ENCODE measurements around the gene SPACA4.
A peak's percentile ranks its signal among the peaks of the same experiment; 100 is the strongest.
"Not testable (repeated sequence)": the region's sequence is repeated elsewhere in the genome, so short reads cannot be mapped to it uniquely, and the experiment has no call there.

Gene SPACA4, protein sequence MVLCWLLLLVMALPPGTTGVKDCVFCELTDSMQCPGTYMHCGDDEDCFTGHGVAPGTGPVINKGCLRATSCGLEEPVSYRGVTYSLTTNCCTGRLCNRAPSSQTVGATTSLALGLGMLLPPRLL
- total RNA-seq = 0 reads per million in 3 experiments

DNA sequence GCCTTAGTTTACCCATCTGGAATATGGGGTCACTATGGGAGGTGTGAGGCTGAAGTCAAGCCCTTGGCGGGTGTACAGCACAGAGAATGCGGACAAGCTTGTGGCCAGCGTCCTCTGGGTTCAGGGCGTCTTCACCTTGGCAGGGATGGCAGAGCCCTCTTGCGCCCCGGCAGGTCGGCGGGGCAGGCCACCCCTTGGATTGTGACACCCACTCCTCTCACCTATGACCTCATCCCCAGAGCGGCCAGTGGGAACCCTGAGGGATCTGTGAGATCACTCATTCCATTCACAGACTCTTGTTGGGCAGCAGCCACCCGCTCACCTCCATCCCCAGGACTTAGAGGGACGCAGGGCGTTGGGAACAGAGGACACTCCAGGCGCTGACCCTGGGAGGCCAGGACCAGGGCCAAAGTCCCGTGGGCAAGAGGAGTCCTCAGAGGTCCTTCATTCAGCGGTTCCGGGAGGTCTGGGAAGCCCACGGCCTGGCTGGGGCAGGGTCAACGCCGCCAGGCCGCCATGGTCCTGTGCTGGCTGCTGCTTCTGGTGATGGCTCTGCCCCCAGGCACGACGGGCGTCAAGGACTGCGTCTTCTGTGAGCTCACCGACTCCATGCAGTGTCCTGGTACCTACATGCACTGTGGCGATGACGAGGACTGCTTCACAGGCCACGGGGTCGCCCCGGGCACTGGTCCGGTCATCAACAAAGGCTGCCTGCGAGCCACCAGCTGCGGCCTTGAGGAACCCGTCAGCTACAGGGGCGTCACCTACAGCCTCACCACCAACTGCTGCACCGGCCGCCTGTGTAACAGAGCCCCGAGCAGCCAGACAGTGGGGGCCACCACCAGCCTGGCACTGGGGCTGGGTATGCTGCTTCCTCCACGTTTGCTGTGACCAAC lies at the start of gene SPACA4:
Gene SPACA4 (plus strand): TSS at position 280 of the 896 bp plus-strand sequence. CDS start 237 bp downstream, at position 517.
- DNase-seq = no peak

DNA sequence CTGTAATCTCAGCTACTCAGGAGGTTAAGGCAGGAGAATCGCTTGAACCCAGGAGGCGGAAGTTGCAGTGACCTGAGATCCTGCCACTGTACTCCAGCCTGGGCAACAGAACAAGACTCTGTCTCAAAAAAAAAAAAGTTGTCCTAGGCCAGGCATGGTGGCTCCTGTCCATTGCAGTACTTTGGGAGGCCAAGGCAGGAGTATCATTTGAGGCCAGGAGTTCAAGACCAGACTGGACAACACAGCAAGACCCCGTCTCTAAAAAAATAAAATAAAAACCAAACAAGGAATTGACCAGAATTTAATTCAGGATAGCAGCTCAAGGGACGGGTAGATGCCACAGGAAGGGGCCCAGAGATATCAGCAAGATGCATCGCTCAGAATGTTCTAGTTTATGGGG lies 49.7 kb upstream of the SPACA4 start:
- no peak for DNase-seq

DNA sequence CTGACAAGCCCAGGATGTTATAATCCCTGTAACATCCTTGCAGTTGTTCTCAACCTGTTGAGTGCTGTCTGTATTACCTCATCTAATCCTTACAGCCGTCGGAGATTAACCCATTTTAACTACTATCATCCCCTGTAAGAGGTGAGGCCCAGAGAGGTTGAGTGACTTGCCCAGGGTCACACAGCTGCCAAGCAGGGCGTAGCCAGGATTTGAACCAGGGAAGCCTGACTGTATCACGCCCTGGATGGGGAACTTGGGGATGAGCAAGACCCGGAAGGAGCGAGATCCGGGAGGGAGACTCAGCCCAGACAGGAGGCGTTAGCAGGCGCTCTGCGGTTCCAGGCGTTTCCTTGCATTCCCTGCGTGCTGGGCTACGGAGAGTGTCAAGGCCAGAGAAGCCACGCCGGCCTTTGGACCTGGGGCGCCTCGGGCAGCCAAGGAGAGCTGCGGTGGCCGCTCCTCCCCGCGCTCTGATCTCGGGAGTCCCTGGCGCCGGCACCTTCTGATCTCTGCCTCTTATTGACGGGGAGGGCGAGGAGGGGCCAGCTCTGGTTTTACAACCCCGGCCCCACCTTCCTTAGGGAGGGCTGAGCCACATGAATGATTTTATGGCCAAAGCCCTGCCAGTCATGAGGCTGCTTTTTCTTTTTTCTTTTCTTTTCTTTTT lies 48.4 kb upstream of the SPACA4 start:
- DNase-seq = no peak

GRCh38 chr19:48560095-48560530 lies 46.4 kb upstream of the SPACA4 start:
- DNase-seq = no peak

DNA sequence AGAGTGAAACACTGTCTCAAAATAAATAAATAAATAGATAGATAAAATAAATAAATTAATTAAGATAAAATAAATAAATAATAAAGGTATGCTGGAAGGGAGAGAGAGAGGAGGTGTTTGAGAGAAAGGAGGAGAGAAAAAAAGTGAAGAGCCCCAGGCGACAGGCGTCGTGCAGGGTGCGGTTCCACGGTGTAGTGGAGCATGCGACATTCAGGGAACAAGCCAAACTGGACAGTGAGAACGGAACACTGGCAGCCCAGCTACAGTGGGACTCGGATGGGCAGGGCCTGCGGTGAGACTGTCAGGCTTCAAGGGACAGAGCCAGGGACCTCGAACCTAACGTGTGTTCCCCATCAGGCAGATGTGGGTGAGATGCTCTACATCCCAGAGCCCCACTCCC lies 45.1 kb upstream of the SPACA4 start:
- no peak for DNase-seq

GRCh38 chr19:48565090-48565489 lies 41.5 kb upstream of the SPACA4 start:
- DNase-seq = no peak

- no peak for DNase-seq
Measured at GRCh38 chr19:48568345-48568886, 38.1 kb upstream of the SPACA4 start.

- DNase-seq = no peak
Measured at GRCh38 chr19:48569814-48570213, 36.7 kb upstream of the SPACA4 start.

GRCh38 chr19:48571378-48572162 lies 35.0 kb upstream of the SPACA4 start:
- no peak for DNase-seq

DNA sequence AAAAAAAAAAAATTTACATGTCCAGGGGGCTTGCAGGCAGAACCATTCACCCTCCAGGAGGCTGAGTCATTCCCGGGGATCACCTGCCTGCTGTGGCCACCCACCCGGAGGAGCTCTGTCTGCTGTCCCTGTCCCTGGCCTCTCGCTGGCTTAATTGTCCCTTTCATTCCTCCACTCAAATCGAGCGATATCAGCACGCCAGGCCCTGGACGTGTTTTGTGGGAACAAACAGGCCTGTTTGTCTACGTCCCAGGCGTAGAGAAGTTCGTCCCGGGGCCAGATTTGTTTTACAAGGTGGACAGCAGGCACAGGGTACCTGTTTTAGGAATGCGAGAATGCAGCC lies 33.4 kb upstream of the SPACA4 start:
- DNase-seq = no peak

DNA sequence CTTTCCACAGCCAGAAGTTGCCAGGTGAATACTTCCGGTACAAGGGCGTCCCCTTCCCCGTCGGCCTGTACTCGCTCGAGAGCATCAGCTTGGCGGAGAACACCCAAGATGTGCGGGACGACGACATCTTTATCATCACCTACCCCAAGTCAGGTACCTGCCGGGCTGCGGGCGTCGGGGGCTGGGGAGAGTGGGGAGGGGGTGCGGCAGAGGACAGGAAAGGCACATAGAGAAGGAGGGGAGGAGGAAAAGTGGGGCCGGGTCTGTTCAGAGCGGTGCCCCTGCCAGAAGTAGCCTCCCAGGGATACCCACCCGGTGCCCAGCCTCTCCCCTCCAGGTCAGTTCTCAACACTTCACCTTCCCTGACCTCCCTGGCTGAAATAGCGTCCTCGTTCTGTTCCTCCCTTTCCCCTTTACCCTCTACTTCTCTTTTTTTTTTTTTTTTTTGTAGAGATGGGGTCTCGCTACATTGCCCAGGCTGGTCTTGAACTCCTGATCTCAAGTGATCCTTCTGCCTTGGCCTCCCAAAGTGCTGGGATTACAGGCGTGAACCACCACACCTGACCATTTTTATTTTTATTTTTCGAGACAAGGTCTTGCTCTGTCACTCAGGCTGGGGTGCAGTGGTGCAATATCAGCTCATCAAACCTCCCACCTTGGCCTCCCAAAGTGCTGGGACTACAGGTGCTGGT lies 30.5 kb upstream of the SPACA4 start:
- no peak for DNase-seq

DNA sequence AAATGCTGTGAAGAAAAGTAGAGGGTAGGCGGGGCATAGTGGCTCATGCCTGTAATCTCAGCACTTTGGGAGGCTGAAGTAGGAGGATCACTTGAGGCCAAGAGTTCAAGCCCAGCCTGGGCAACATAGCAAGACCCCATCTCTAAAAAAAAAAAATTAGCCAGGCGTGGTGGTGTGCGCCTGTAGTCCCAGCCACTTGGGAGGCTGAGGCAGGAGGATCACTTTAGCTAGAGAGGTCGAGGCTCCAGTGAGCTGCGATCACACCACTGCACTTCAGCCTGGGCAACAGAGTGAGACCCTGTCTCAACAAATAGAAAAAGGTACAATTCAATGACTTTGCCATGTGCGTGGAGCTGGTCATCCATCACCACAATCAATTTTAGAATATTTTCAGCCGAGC lies 28.6 kb upstream of the SPACA4 start:
- not testable (repeated sequence) for DNase-seq

DNA sequence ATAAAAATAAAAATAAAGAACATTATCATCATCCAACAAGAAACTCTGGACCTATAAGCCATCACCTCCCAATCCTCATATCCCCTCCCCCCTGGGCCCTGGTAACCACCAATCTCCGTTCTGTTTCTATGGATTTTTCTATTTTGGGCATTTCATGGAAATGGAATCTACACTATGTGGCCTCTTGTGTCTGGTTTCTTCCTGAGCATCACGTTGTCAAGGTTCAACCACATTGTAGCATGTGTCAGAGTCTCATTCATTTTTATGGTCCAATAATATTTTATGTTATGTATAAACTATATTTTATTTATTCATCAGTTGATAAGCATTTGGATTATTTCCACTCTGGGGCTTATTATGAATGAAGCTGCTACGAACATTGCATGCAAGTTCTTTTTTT lies 27.7 kb upstream of the SPACA4 start:
- DNase-seq = no peak

- no peak for DNase-seq
Measured at GRCh38 chr19:48582168-48582567, 24.4 kb upstream of the SPACA4 start.

DNA sequence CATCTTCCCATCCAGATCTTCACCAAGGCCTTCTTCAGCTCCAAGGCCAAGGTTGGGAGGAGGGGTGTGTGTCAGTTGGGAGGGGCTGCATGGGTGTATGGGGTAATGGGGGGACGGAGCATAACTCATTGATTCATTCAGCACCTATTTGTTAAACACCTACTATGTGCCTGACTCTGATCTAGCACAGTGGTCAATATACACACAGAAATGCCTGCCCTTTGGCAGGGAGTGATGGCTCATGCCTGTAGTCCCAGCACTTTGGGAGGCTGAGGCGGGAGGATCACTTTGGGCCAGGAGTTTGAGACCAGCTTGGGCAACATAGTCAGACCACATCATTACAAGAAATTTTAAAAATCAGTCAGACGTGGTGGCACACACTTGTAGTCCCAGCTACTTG lies 19.2 kb upstream of the SPACA4 start:
- DNase-seq = no peak

DNA sequence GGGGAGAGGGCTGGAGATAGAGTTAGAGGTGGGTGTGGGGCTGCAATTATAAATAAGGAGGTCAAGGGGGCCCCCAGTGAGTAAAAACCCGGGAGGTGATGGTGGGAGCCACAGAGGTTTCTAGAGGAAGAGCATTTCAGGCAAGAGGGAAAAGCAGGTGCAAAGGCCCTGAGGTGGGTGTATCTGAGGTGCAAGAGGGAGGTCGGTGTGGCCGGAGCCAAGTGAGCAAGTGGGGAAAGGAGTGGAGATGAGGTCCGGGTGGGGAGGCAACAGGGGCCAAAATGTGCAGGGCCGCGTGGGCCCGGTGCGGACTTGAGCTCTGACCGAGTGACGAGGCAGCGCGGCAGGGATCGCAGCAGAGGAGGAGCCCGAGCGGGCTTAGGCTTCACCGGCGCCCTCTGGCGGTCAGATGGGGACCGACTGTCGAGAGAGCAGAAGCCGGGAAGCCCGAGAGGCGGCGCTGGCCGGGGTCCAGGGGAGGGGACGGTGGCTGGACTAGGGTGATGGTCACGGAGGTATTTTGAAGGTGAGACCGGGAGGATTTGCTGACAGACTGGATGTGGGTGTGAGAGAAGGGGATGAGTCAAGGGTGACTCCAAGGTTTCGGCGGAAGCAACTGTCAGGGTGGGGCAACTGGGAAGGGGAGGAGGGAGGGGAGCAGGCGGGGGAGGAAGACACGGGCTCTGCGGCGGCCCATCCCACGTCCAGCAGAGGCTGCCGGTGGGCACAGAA lies 17.7 kb upstream of the SPACA4 start:
- peak; percentile 75 for DNase-seq

DNA sequence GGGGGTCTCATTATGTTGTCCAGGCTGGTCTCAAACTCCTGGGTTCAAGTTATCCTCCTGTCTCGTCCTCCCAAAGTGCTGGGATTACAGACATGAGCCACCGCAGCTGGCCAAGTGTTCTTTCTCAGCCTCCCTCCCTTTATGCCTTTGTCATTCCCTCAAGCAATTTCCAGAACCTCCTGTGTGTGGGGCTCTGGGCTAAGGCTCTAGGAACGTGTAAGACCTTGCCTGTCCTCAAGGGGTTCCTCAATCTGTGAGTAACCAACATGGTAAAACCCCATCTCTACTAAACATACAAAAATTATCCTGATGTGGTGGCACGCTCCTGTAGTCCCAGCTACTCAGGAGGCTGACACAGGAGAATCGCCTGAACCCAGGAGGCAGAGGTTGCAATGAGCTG lies 15.5 kb upstream of the SPACA4 start:
- DNase-seq = no peak

DNA sequence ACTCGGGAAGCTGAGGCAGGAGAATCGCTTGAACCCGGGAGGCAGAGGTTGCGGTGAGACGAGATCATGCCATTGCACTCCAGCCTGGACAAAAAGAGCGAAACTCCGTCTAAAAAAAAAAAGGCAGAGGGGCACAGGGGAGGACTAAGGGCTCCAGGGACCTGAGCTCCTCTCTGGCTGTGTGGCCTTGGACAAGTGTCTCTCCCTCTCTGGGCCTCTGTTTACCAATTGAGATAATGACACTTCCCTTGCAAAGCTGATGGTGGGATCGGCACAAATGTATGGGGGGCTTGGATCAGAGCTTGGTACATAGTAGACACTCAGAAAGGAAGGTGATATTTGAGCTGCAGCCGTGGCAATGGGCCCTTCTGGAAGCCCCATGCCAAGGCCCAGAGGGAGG lies 11.4 kb upstream of the SPACA4 start:
- no peak for DNase-seq

DNA sequence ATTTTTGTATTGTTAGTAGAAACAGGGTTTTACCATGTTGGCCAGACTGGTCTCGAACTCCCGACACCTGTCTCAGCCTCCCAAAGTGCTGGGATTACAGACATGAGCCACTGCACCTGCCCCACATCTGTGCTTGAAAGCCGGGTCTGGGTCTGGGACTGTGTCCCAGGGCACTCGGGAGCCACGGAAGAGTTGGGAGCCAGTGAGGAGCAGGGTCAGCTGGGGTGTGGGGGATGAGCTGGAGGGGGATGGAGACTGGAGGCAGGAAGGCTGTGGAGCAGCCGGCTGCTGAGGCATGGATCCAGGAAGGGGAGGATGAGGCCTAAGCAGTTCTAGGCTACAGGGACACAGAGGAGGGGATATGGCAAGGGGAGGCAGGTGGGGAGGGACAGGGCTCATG lies 10.7 kb upstream of the SPACA4 start:
- no peak for DNase-seq

GRCh38 chr19:48596237-48596636 lies 10.3 kb upstream of the SPACA4 start:
- DNase-seq = no peak

- DNase-seq = peak; percentile 70
Measured at GRCh38 chr19:48596679-48597465, 9.7 kb upstream of the SPACA4 start.

Data from central memory CD4-positive, alpha-beta T cell (primary cell).